HEK293 (cell line): ENCODE results near the gene RIMS4.

Experiments
- ELK4 ChIP-seq: IDR thresholded peaks from 2 replicates; pipeline ENCODE4 v1.6.1; 2011; ENCODE audit warnings: mild to moderate bottlenecking, low read depth, low read length, borderline replicate concordance
- GLI2 ChIP-seq: fragments of 450-650 bp; formaldehyde crosslinking; IDR thresholded peaks from 2 replicates; pipeline ENCODE4; 2017; ENCODE audit warnings: missing biosample characterization, missing genetic modification characterization, low read depth, borderline replicate concordance
- HIC1 ChIP-seq: fragments of 450-650 bp; formaldehyde crosslinking; IDR thresholded peaks from 2 replicates; pipeline ENCODE4 v1.5.1; 2016; ENCODE audit warnings: missing biosample characterization, missing genetic modification characterization
- HOXD13 ChIP-seq: sonication (generic); formaldehyde crosslinking; IDR thresholded peaks from 2 replicates; pipeline ENCODE4 v1.8.0; 2022; ENCODE audit warnings: missing genetic modification reagents, borderline replicate concordance
- MEIS1 ChIP-seq: sonication (generic); formaldehyde crosslinking; IDR thresholded peaks from 2 replicates; pipeline ENCODE4 v1.8.1; 2022; ENCODE audit warnings: missing genetic modification reagents, mild to moderate bottlenecking, borderline replicate concordance
- SALL2 ChIP-seq: fragments of 450-650 bp; formaldehyde crosslinking; IDR thresholded peaks from 2 replicates; pipeline ENCODE4 v1.5.0; 2017; ENCODE audit warnings: missing biosample characterization, mild to moderate bottlenecking, missing genetic modification characterization, borderline replicate concordance
- ZBTB1 ChIP-seq: fragments of 450-650 bp; formaldehyde crosslinking; IDR thresholded peaks from 2 replicates; pipeline ENCODE4 v1.5.1; 2016; ENCODE audit warnings: missing biosample characterization, missing genetic modification characterization
- ZBTB11 ChIP-seq: fragments of 450-650 bp; formaldehyde crosslinking; conservative IDR thresholded peaks from 2 replicates; pipeline ENCODE4 v1.5.1; 2016; ENCODE audit warnings: low read depth, missing biosample characterization, missing genetic modification characterization
- ZBTB49 ChIP-seq: fragments of 450-650 bp; formaldehyde crosslinking; IDR thresholded peaks from 2 replicates; pipeline ENCODE4 v1.5.1; 2016; ENCODE audit warnings: missing biosample characterization, missing genetic modification characterization, low read depth
- ZBTB8A ChIP-seq: fragments of 450-650 bp; formaldehyde crosslinking; IDR thresholded peaks from 2 replicates; pipeline ENCODE4 v1.5.1; 2016; ENCODE audit warnings: missing biosample characterization, missing genetic modification characterization
- ZNF114 ChIP-seq: fragments of 450-650 bp; formaldehyde crosslinking; IDR thresholded peaks from 2 replicates; pipeline ENCODE4 v1.5.0; 2017; ENCODE audit warnings: missing biosample characterization, missing genetic modification characterization
- ZNF133 ChIP-seq: fragments of 450-650 bp; formaldehyde crosslinking; IDR thresholded peaks from 2 replicates; pipeline ENCODE4 v1.5.1; 2016; ENCODE audit warnings: missing biosample characterization, missing genetic modification characterization
- ZNF157 ChIP-seq: fragments of 450-650 bp; formaldehyde crosslinking; IDR thresholded peaks from 2 replicates; pipeline ENCODE4 v1.5.1; 2016; ENCODE audit warnings: missing biosample characterization, missing genetic modification characterization
- ZNF169 ChIP-seq: fragments of 450-650 bp; formaldehyde crosslinking; IDR thresholded peaks from 2 replicates; pipeline ENCODE4 v1.5.1; 2016; ENCODE audit warnings: missing biosample characterization, missing genetic modification characterization
- ZNF2 ChIP-seq: fragments of 450-650 bp; formaldehyde crosslinking; IDR thresholded peaks from 2 replicates; pipeline ENCODE4 v1.5.1; 2016; ENCODE audit warnings: missing biosample characterization, missing genetic modification characterization
- ZNF221 ChIP-seq: fragments of 450-650 bp; formaldehyde crosslinking; IDR thresholded peaks from 2 replicates; pipeline ENCODE4 v1.5.1; 2017; ENCODE audit warnings: missing biosample characterization, missing genetic modification characterization, borderline replicate concordance
- ZNF23 ChIP-seq: fragments of 450-650 bp; formaldehyde crosslinking; IDR thresholded peaks from 2 replicates; pipeline ENCODE4 v1.5.1; 2016; ENCODE audit warnings: missing biosample characterization, missing genetic modification characterization, borderline replicate concordance
- ZNF26 ChIP-seq: fragments of 450-650 bp; formaldehyde crosslinking; IDR thresholded peaks from 2 replicates; pipeline ENCODE4 v1.5.1; 2016; ENCODE audit warnings: missing biosample characterization, missing genetic modification characterization
- ZNF335 ChIP-seq: fragments of 450-650 bp; formaldehyde crosslinking; conservative IDR thresholded peaks from 2 replicates; pipeline ENCODE4 v1.5.1; 2016; ENCODE audit warnings: missing biosample characterization, missing genetic modification characterization
- ZNF366 ChIP-seq: fragments of 450-650 bp; formaldehyde crosslinking; conservative IDR thresholded peaks from 2 replicates; pipeline ENCODE4 v1.5.1; 2016; ENCODE audit warnings: missing biosample characterization, missing genetic modification characterization
- ZNF394 ChIP-seq: fragments of 450-650 bp; formaldehyde crosslinking; IDR thresholded peaks from 2 replicates; pipeline ENCODE4 v1.5.1; 2016; ENCODE audit warnings: missing biosample characterization, missing genetic modification characterization, mild to moderate bottlenecking, moderate library complexity, borderline replicate concordance
- ZNF473 ChIP-seq: fragments of 450-650 bp; formaldehyde crosslinking; IDR thresholded peaks from 2 replicates; pipeline ENCODE4 v1.5.1; 2017; ENCODE audit warnings: missing biosample characterization, missing genetic modification characterization
- ZNF521 ChIP-seq: fragments of 450-650 bp; formaldehyde crosslinking; IDR thresholded peaks from 2 replicates; pipeline ENCODE4 v1.5.1; 2017; ENCODE audit warnings: missing biosample characterization, mild to moderate bottlenecking, missing genetic modification characterization
- ZNF558 ChIP-seq: fragments of 450-650 bp; formaldehyde crosslinking; IDR thresholded peaks from 2 replicates; pipeline ENCODE4 v1.5.1; 2016; ENCODE audit warnings: missing biosample characterization, missing genetic modification characterization
- ZNF600 ChIP-seq: fragments of 450-650 bp; formaldehyde crosslinking; IDR thresholded peaks from 2 replicates; pipeline ENCODE4 v1.5.1; 2016; ENCODE audit warnings: missing biosample characterization, missing genetic modification characterization
- ZNF624 ChIP-seq: fragments of 450-650 bp; formaldehyde crosslinking; IDR thresholded peaks from 2 replicates; pipeline ENCODE4 v1.5.1; 2017; ENCODE audit warnings: missing biosample characterization, missing genetic modification characterization
- ZNF658 ChIP-seq: fragments of 450-650 bp; formaldehyde crosslinking; IDR thresholded peaks from 2 replicates; pipeline ENCODE4; 2016; ENCODE audit warnings: missing biosample characterization, missing genetic modification characterization
- ZXDB ChIP-seq: fragments of 450-650 bp; formaldehyde crosslinking; IDR thresholded peaks from 2 replicates; pipeline ENCODE4 v1.5.1; 2016; ENCODE audit warnings: missing biosample characterization, missing genetic modification characterization

RIMS4 gene

GRCh38 chr20:44714701-44715498, 95.4 kb downstream of the RIMS4 start, which contains the start of gene CCN5 (continued):
- TF ChIP-seq ZBTB11 (no peak), ZNF335 (tag by site-specific recombination) (peak; percentile 99), ZNF26 (tag by site-specific recombination) (no peak), ZNF473 (tag by site-specific recombination) (no peak), ZBTB49 (tag by site-specific recombination) (no peak), ZNF114 (tag by site-specific recombination) (no peak), ZNF221 (no peak), ZBTB8A (0 out of 2 replicates have a peak, but pooled peaks have one; percentile 27), ZNF23 (no peak), ZBTB1 (no peak), ZNF157 (no peak), HOXD13 (no peak), ZNF2 (tag by site-specific recombination) (peak; percentile 59), ZNF366 (tag by site-specific recombination) (no peak), ELK4 (no peak), ZNF394 (tag by site-specific recombination) (no peak), MEIS1 (no peak), HIC1 (tag by site-specific recombination) (no peak; the same call in 1 of the 2 replicates), ZNF521 (no peak), ZNF133 (no peak), SALL2 (tag by site-specific recombination) (no peak), GLI2 (tag by site-specific recombination) (no peak), ZXDB (tag by site-specific recombination) (peak; percentile 40; the same call in 1 of the 2 replicates), ZNF600 (tag by site-specific recombination) (no peak), ZNF624 (tag by site-specific recombination) (no peak), ZNF558 (tag by site-specific recombination) (no peak), ZNF658 (tag by site-specific recombination) (no peak), ZNF169 (tag by site-specific recombination) (no peak)
